GM08714 (cell line): ENCODE results near the gene OR2AT4.

ENCODE experiments used
- H3K4me3 ChIP-seq: fragments of 200-500 bp; sonication (Bioruptor generic); 2 replicates; pipeline ENCODE4 v1.5.1; 2014; ENCODE audit warnings: mild to moderate bottlenecking, low read length, inconsistent platforms
- ZNF274 ChIP-seq: IDR thresholded peaks from 2 replicates; pipeline ENCODE4 v1.6.1; 2012; ENCODE audit warnings: mild to moderate bottlenecking, low read depth, low read length

The OR2AT4 gene

GRCh38 chr11:75096456-75097172 is at the start of gene OR2AT4:
TSS of gene OR2AT4 (minus strand) at chr11:75096876.
- TF ChIP-seq ZNF274: no peak
- no peak within 1 kb of the TSS for H3K4me3 ChIP-seq

DNA sequence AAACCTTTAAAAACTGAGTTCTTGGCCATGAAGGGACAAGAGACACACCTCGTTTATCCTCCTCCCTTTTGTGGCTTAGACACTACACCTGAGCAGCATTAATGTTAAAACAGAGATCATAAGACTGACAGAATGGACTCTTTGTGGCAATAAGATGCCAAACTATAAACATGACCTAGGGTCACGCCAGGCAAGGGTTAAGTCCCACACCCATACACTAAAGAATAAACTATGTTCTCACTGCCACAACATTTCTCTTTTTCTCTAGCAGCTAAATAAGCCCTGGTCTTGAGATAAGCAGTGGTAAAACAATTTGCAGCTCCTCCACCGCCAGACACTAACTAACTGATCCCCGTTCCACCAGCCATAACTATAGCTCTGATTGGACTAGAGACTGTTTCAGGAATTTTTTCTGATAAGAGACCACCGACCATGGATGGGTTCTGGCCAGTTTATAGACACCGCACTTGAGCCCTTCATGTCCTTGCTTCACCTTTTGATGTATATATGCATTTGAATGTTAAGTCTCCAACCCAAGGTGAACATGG is 49.4 kb upstream of the OR2AT4 start:
- TF ChIP-seq ZNF274: no peak
- H3K4me3 ChIP-seq: no peak overlapping the region

GRCh38 chr11:75145196-75145971 is 48.7 kb upstream of the OR2AT4 start:
- no peak for TF ChIP-seq ZNF274
- H3K4me3 ChIP-seq: no peak overlapping the region

DNA sequence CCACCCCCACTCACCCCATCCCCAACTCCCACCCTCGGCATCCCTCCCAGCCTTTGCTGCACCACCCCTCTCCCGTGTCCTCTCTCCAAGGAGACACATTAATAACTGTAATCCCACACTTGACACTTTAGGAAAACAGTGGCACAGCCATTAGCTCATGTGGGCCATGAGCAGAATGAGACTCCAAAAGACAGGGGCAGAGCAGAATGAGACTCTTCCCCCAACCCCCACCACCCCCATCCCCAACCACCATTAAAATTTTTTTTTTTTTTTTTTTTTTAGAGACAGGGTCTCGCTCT is 48.0 kb upstream of the OR2AT4 start:
- TF ChIP-seq ZNF274: no peak
- no peak overlapping the region for H3K4me3 ChIP-seq

GRCh38 chr11:75143420-75143731 is 46.7 kb upstream of the OR2AT4 start:
- TF ChIP-seq ZNF274: no peak
- H3K4me3 ChIP-seq: no peak overlapping the region

GRCh38 chr11:75142714-75143419 is 46.2 kb upstream of the OR2AT4 start:
- TF ChIP-seq ZNF274: no peak
- H3K4me3 ChIP-seq: no peak overlapping the region

DNA sequence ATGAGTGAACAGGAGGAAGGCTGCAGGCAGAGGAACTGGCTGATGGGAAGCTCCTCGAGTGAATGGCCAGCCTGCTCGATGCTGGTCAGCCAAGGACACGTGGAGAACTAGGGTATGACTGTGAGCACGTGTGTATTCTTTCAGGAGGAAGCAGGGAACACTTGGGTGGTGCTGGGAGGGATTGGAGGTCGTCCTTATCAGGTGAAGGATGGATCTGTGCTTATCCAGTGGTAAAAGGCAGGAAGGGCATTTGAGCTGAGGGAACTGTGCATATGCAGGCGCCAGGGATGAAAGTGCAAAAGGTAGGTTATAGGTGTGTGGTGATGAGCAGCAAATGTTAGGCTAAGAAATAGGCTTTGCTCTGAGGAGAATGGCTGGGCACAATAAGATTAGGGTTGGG is 44.5 kb upstream of the OR2AT4 start:
- no peak overlapping the region for H3K4me3 ChIP-seq
- no peak for TF ChIP-seq ZNF274

DNA sequence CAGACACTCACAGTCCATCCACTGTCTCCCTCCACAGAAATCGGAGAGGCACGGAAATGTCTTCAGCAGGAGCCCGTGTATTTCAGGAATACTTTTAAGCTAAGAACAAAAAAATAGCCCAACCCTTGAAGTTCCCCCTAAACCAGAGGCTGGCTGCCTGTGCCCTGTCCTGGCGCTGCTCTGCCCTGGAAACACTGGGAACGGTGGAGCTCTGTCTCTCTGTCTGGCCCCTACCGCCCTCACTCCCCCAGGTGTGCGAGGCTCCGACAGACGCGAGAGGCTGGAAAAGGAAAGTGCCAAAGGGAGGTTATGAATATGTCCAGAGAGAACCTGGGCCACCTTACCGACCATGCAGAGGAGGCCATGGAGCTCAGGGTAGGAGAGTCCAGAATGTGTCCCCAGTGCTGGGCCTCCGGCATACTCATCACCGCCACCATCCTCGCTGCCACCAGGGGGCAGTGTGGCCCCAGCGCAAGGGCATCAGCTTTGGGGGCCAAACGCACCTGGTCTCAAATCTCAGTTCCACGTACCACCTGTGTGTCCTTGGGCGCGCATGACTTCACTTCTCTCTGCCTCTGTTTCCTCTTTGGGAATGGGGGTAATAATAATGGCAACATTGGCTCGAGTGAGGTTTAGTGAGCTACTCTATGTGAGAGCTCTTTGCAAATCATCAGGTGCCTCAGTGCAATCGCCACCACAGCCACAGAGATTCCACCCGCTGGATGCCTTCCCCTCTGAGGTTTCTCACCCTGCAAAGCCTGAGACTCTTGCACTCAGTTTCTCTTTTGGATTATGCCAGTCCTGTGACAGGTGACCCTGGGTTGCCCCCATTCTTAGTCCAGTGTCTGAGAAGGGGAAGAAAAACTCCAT is 43.8 kb upstream of the OR2AT4 start:
- H3K4me3 ChIP-seq: no peak overlapping the region
- no peak for TF ChIP-seq ZNF274

GRCh38 chr11:75135651-75136050 is 39.0 kb upstream of the OR2AT4 start:
- no peak for TF ChIP-seq ZNF274
- no peak overlapping the region for H3K4me3 ChIP-seq

DNA sequence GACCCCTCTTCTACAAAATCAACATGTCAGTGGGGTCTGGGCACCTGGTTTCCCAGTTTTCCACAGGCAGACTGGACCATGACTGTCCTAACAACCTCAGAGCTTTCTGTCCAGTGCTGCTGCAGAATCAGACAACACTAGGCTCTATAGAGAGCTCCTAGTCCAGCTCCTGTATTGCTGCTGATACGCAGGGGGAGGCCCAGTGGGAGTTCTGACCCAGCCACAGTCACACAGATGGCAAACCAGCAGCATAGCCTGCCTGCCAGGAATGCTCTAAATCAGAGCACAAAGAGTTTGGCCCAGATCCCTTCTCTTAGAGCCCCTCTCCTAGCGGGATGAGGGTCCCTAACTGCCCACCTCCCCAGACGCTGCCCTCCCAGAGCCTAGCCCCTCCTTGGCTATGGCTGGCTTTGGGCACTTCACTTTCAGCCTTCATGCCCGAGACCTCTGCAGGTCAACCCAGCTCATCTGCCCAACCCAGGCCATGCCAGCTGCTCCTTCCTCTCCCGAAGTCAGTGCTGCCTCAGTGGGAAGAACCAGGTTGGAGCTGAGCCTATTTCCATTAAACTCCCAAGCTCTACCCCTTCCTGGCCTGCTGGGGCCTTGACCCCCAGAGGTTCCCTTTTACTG is 38.5 kb upstream of the OR2AT4 start:
- no peak overlapping the region for H3K4me3 ChIP-seq
- no peak for TF ChIP-seq ZNF274

DNA sequence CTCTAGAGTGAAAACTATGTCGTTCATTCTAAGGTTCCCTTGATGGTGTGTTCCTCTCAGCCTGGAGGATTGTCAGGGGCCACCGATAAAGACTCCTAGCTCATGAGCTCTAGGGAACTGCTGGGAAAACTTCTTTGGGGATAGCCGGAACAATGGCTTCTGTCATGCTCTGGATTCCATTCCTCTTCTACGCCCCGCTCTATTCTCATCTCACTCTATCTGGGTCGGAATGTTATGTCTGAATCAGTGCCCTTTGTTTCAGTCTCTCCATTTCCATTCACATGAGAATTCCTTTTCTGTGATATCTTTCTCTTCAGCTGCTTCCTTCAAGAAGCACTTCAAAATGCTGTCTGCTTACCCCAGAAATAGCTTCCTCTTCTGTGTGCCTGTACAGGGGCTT is 37.3 kb upstream of the OR2AT4 start:
- H3K4me3 ChIP-seq: no peak overlapping the region
- TF ChIP-seq ZNF274: no peak

DNA sequence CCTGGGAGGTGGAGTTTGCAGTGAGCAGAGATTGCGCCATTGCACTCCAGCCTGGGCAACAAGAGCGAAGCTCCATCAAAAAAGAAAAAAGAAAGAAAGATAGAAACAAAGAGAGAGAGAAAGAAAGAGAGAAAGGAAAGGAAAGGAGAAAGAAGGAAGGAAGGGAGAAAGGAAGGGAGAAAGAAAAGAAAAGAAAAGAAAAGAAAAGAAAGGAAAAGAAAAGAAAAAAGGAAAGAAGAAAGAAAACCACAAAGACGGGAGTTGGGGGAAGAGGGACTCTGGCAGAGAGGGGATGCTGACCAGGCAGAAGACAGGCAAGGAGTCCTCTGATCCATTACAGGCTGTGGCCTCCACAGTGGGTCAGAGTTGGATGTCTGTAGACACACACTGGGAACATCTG is 35.4 kb upstream of the OR2AT4 start:
- H3K4me3 ChIP-seq: no peak overlapping the region
- TF ChIP-seq ZNF274: no peak

GRCh38 chr11:75126564-75126963 is 29.9 kb upstream of the OR2AT4 start:
- H3K4me3 ChIP-seq: no peak overlapping the region
- no peak for TF ChIP-seq ZNF274
